Lower leg skin (tissue), 3 donors: ENCODE results near the gene NRSN2.

Experiments used
- CTCF ChIP-seq, 3 donors: fragments of 450-650 bp; IDR thresholded peaks; one replicate each; pipeline ENCODE4 v1.5.1; 2016; ENCODE audit warnings: antibody characterized with exemption in 3 of 3, mild to moderate bottlenecking in 3 of 3, moderate library complexity in 2 of 3
- POLR2A ChIP-seq, 2 donors: fragments of 450-650 bp; IDR thresholded peaks; one replicate each; pipeline ENCODE4 v1.6.1; 2016 to 2017; ENCODE audit warnings: antibody characterized with exemption in 2 of 2, mild to moderate bottlenecking in 1 of 2, moderate library complexity in 1 of 2

- TF ChIP-seq POLR2A (IDR thresholded peaks at IDR 0.05) (no peak), CTCF (IDR thresholded peaks at IDR 0.05) (no peak)
These were observed 12.3 kb upstream of the NRSN2 start for GRCh38 chr20:334578-334977.
